IPS-NIHi7 (cell line): ENCODE measurements around the gene KBTBD4.

Source experiments
- DNase-seq: peaks from one replicate; pipeline ENCODE4 v3.0.0; 2012; ENCODE audit warnings: mixed read lengths; ENCODE audit errors: extremely low spot score

Gene KBTBD4

DNA sequence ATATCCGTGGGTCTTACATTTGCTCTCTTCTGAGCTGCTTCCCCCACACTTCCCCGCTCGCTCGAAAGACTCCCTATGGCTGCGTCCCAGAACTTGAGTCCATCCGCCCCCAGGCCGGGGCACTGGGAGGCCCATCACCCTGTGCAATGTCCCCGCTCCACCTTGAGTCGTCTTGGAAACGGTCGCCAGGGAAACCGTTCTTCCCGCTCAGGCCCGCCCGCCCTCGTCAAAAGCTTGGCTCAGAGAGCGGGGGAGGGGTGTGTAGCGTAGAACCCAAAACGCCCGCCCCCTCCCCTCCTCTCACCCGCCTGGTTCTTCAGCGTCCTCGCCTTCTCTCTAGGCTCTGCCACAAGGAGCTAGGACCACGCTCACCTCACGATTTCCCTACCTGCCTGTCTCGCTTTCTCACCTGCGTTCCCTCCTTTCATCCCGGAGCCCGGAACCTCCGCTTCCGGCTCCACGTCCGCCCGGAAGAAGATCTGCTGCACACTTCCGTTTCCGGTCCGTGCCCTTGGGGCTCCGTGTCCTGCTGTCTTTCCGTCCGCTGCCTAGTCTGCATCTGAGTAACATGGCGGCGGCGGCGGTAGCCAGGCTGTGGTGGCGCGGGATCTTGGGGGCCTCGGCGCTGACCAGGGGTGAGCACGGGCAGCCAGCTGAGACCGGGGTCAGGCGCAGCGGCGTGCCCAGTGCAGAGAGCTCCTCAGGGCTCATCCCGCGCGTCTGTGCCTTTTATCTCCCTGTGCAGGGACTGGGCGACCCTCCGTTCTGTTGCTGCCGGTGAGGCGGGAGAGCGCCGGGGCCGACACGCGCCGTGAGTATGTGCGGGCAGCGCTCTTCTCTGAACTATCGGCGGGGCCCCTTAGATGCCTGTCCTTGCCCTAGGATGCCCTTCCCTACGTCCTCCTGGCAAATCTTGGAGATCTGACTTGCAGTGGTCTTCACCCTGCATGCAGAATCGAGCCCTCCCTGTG, at the start of gene KBTBD4, which contains the start of gene NDUFS3:
Gene KBTBD4, minus strand, starts transcription at position 447 of the 971 bp plus-strand sequence. Its CDS starts 19 bp downstream, at position 428.
Gene NDUFS3, plus strand, starts transcription at position 551 of the 971 bp plus-strand sequence. Its CDS starts 18 bp downstream, at position 569.
- DNase-seq: peak; percentile 92

- DNase-seq: no peak
Measured at GRCh38 chr11:47628026-47628425, 49.3 kb upstream of the KBTBD4 start.

GRCh38 chr11:47626234-47626633, 47.5 kb upstream of the KBTBD4 start:
- DNase-seq: no peak

DNA sequence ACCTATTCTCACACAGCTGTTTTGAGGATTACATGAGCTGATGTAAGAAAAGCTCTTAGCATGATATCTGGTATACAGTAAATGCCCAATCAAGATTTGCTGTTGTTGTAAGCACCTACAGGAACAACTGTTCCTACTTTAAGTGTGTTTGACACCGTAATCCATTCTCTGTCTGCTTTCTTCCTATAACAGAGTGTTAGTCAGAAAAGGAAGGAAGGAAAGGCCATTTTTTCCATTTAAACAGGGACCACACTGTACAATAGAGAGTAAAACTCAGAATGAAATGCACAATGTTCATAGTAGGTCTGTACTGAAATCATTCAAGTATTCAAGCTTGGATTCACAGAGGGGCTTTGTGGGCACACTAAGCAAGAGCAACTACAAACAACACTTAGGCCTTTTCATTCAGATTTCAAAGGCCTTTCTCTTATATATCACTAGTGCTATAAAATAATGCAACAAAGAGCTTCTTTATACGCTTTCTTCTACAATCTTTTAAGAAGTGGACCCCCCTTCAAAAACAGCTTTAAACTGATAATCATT, 42.1 kb upstream of the KBTBD4 start:
- no peak for DNase-seq

GRCh38 chr11:47617417-47617809, 38.6 kb upstream of the KBTBD4 start:
- no peak for DNase-seq

GRCh38 chr11:47616726-47617416, 38.1 kb upstream of the KBTBD4 start:
- DNase-seq: peak; percentile 73

GRCh38 chr11:47615249-47615648, 36.5 kb upstream of the KBTBD4 start:
- DNase-seq: no peak

GRCh38 chr11:47611348-47611794, 32.6 kb upstream of the KBTBD4 start:
- DNase-seq: no peak

GRCh38 chr11:47609675-47610074, 30.9 kb upstream of the KBTBD4 start:
- no peak for DNase-seq

DNA sequence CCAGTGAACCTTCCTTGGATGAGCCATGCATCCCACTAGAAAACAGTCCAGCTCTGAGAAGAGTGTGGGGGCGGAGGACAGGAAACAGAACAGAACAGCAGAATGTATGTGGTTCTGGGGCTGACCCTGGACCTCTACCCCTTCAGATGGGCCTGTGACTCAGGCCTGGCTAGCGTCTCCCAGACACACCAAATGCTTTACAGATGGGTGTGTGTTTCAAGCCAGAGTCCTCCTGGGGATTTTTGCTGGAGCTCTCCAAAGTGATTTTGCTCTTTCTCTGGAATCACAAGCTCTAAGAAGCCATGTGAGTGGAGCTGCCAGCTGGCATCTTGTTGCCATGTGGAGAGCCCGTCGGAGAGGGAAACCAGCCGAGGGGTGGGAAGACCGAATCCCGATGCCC, 28.6 kb upstream of the KBTBD4 start:
- DNase-seq: no peak

- no peak for DNase-seq
Measured at GRCh38 chr11:47606731-47607130, 28.0 kb upstream of the KBTBD4 start.

DNA sequence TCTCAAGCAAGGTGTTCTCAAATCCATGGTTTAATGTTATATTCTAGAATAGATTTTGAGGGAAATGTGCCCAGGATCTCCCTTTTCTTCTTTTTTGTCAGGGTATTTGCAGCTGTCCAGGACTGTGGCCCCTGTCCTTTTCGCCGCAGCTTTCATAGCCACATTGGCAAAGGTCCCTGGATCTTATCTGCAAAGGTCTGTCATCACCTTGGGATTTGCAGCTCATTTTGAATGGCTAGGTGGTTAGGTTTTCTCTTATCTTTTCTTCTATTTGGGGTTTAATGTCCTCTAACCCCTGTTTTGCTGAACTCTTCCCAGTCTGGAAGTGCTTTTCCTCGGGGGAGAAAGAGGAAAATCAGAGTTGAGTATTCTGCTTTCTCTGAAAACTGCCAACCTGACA, 27.2 kb upstream of the KBTBD4 start:
- no peak for DNase-seq

- no peak for DNase-seq
Measured at GRCh38 chr11:47603295-47603694, 24.5 kb upstream of the KBTBD4 start.

DNA sequence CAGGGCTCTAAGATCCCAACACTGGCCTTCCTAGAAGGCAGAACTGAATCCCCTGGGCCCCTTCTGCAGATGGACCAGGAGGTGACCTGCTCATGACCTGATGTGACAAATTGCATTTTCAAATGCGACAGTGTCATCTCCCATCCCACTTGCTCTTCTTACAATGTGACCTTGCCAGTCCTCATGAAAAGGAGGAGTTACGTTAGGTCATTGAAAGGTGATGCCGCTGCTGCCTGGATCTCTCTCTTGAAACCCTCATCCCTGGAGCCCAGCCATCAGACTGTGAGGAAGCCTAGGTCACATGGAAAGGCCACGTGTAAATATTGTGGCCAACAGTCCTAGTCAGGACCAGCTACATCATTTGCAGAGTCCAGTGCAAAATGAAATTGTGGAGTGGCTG, 21.1 kb upstream of the KBTBD4 start:
- no peak for DNase-seq

DNA sequence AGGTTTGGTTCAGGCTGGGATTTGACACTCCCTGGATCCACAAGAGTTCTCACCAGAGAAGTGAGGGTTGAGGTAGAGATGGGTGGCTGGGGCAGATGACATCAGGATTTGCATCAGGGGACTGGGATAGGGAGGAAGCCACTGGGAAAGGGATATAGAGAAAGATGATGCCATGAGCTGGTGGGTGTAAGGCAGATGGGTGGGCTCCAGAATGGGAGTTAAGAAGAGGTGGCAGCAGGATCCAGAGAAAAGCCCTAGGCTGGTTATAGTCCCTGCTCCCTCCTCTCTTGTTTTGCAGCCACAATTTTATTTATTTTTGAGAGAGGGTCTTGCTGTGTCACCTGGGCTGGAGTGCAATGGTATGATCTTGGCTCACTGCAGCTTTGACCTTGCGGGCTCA, 17.2 kb upstream of the KBTBD4 start:
- no peak for DNase-seq

GRCh38 chr11:47595029-47595428, 16.3 kb upstream of the KBTBD4 start:
- no peak for DNase-seq

GRCh38 chr11:47593934-47594855, 15.4 kb upstream of the KBTBD4 start, which contains the start of gene C1QTNF4:
Gene C1QTNF4 (minus strand): TSS chr11:47594411. CDS start chr11:47590810, 3,601 bp downstream.
- peak; percentile 60 for DNase-seq

- no peak for DNase-seq
Measured at GRCh38 chr11:47593492-47593933, 14.7 kb upstream of the KBTBD4 start.

- no peak for DNase-seq
Measured at GRCh38 chr11:47592970-47593369, 14.2 kb upstream of the KBTBD4 start.

DNA sequence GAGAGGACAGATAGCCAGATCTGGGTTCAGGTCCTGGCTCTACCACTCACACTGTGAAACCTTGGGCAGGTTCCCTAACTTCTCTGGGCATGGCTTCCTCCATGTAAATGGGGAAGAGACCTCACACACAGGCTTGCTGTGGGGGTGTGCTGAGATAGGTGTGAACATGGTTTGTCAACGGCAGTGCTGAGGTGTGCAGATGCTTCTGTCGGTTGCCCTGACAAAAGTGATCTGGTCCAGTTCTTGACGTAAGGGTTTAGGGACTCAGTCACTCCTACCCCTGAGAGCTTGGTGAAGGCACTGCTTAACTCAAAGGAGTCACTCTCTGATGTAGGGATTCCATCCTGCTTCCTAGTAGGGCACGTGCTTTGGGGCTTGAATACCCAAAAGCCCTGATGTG, 13.5 kb upstream of the KBTBD4 start:
- DNase-seq: no peak

DNA sequence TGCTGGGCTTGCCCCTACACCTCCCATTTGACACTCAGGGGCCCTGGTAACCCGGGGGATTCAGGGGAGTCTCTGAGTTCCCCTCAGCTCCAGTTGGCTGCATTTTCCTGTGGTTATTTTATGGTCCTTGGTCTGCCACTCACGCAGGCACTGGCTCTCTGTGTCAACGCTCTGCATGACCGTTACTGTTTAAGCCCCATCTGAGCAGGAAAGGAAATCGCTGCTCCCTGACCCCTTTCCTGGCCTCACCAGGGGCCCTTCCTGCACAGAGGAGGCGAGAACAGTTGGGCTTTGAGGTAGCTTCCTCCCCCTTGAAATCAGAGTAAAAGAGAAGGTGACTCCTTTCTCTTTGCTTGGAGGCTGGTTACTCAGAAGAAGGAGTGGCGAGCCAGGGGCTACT, 13.0 kb upstream of the KBTBD4 start:
- no peak for DNase-seq
